ENCODE measurements around the gene HERPUD2. TPM values are rescaled to one million over a fixed set of nuclear protein-coding genes. Genes with fewer than 3 reads are reported as not detected.

HERPUD2 gene
- total RNA-seq, 1 donor, result 26.5 TPM

GRCh38 chr7:35619863-35620262 lies 75.1 kb downstream of the HERPUD2 start:
- no peak for DNase-seq (ENCODE audit: low read depth)
- H3K4me3 ChIP-seq (ENCODE audit: low read depth, low read length), result no peak overlapping the region
- TF ChIP-seq CTCF (IDR thresholded peaks at IDR 0.05; ENCODE audit: insufficient read depth, low read length), result no peak

- no peak for TF ChIP-seq CTCF (IDR thresholded peaks at IDR 0.05; ENCODE audit: insufficient read depth, low read length)
- H3K4me3 ChIP-seq (ENCODE audit: low read depth, low read length), result no peak overlapping the region
- peak; percentile 17 for DNase-seq (ENCODE audit: low read depth)
These were observed 77.9 kb downstream of the HERPUD2 start for GRCh38 chr7:35617041-35617440.

- no peak for TF ChIP-seq CTCF (IDR thresholded peaks at IDR 0.05; ENCODE audit: insufficient read depth, low read length)
- DNase-seq (ENCODE audit: low read depth), result no peak
- no peak overlapping the region for H3K4me3 ChIP-seq (ENCODE audit: low read depth, low read length)
These were observed 81.8 kb downstream of the HERPUD2 start for GRCh38 chr7:35613150-35613549.

- no peak overlapping the region for H3K4me3 ChIP-seq (ENCODE audit: low read depth, low read length)
- peak; percentile 43 for DNase-seq (ENCODE audit: low read depth)
- no peak for TF ChIP-seq CTCF (IDR thresholded peaks at IDR 0.05; ENCODE audit: insufficient read depth, low read length)
These were observed 89.2 kb downstream of the HERPUD2 start for GRCh38 chr7:35605760-35606159.

- DNase-seq (ENCODE audit: low read depth), result no peak
- no peak for TF ChIP-seq CTCF (IDR thresholded peaks at IDR 0.05; ENCODE audit: insufficient read depth, low read length)
- H3K4me3 ChIP-seq (ENCODE audit: low read depth, low read length), result no peak overlapping the region
These were observed 90.3 kb downstream of the HERPUD2 start for GRCh38 chr7:35604595-35604994.

- no peak overlapping the region for H3K4me3 ChIP-seq (ENCODE audit: low read depth, low read length)
- DNase-seq (ENCODE audit: low read depth), result no peak
These were observed 95.3 kb downstream of the HERPUD2 start for GRCh38 chr7:35599645-35600044.

More at GRCh38 chr7:35599645-35600044, 95.3 kb downstream of the HERPUD2 start:
- TF ChIP-seq CTCF (IDR thresholded peaks at IDR 0.05; ENCODE audit: insufficient read depth, low read length), result no peak
